ENCODE data around the gene ELOB. TPM values are rescaled to one million over a fixed set of nuclear protein-coding genes. Genes with fewer than 3 reads are reported as not detected.

ELOB gene
- total RNA-seq, 2 donors from 2014 or later = 121 to 131 TPM

Other genes with a start within 250 kb of the ELOB start
- under 1 TPM; 0.23 to 0.75 TPM for gene CEMP1, start 245.9 kb downstream of the ELOB start, total RNA-seq
- gene PDPK1, start 239.3 kb downstream of the ELOB start, total RNA-seq = 10 to 100 TPM; 65.5 to 69.7 TPM
- 10 to 100 TPM; 19.6 to 21.9 TPM for gene KCTD5, start 94.8 kb downstream of the ELOB start, total RNA-seq
- gene PRSS27, start 57.1 kb downstream of the ELOB start, total RNA-seq = 1 to 10 TPM in 1 of 2 donors, under 1 TPM in 1; 0.83 to 1.4 TPM
- 1,000 to 10,000 TPM; 1,185 to 1,285 TPM for gene SRRM2, start 24.6 kb downstream of the ELOB start, total RNA-seq
- not detected for gene PRSS33, start 10.3 kb upstream of the ELOB start, total RNA-seq
- not detected for gene PRSS41, start 21.2 kb upstream of the ELOB start, total RNA-seq
- 1 to 10 TPM in 1 of 2 donors, not detected in 1; 1.6 TPM for gene PRSS21, start 40.0 kb upstream of the ELOB start, total RNA-seq
- gene ZG16B, start 53.0 kb upstream of the ELOB start, total RNA-seq = not detected
- under 1 TPM; 0.37 to 0.92 TPM for gene PRSS22, start 80.9 kb upstream of the ELOB start, total RNA-seq
- 10 to 100 TPM; 11.6 to 15.1 TPM for gene FLYWCH2, start 105.9 kb upstream of the ELOB start, total RNA-seq
- gene FLYWCH1, start 134.7 kb upstream of the ELOB start, total RNA-seq = 10 to 100 TPM; 41.4 to 97.1 TPM
- gene KREMEN2, start 187.0 kb upstream of the ELOB start, total RNA-seq = not detected
- gene PAQR4, start 192.1 kb upstream of the ELOB start, total RNA-seq = 1 to 10 TPM; 1.7 to 2.7 TPM
- gene PKMYT1, start 203.2 kb upstream of the ELOB start, total RNA-seq = not detected
- gene CLDN9, start 235.6 kb upstream of the ELOB start, total RNA-seq = not detected
- gene CLDN6, start 240.9 kb upstream of the ELOB start, total RNA-seq = not detected
- gene TNFRSF12A, start 243.1 kb upstream of the ELOB start, total RNA-seq = 1 to 10 TPM in 1 of 2 donors, under 1 TPM in 1; 0.92 to 1.3 TPM
- 10 to 100 TPM; 10.6 to 14.4 TPM for gene HCFC1R1, start 246.7 kb upstream of the ELOB start, total RNA-seq
- 10 to 100 TPM; 21.3 to 23.7 TPM for gene THOC6, start 246.8 kb upstream of the ELOB start, total RNA-seq